HL-60 (cell line): ENCODE measurements around the gene NTN3.
A peak's percentile ranks its signal among the peaks of the same experiment; 100 is the strongest.

Experiments
- DNase-seq, 2 experiments: peaks; one replicate each; pipeline ENCODE4 v3.0.0-alpha.2; 2010 to 2020; ENCODE audit warnings: low read depth in 1 of 2, low spot score in 1 of 2
- H3K27ac ChIP-seq: fragments of 250-450 bp; sonication (Bioruptor Pico); replicated peaks from 2 replicates; pipeline ENCODE4 v1.5.1; 2020; ENCODE audit warnings: mild to moderate bottlenecking, moderate library complexity
- H3K27me3 ChIP-seq: fragments of 250-450 bp; sonication (Bioruptor Pico); 2 replicates; pipeline ENCODE4 v1.5.1; 2021; ENCODE audit warnings: mild to moderate bottlenecking, moderate library complexity; ENCODE audit not compliant: insufficient read depth, poor library complexity, severe bottlenecking
- H3K4me3 ChIP-seq: replicated peaks from 2 replicates; pipeline ENCODE4 v1.5.1; 2011; ENCODE audit warnings: mild to moderate bottlenecking, control low read depth, low read length; ENCODE audit not compliant: insufficient read depth
- CTCF ChIP-seq: IDR thresholded peaks from one replicate; pipeline ENCODE4 v1.5.1; 2011; ENCODE audit warnings: low read length, control low read depth, inconsistent platforms; ENCODE audit not compliant: insufficient read depth
- GABPA ChIP-seq: IDR thresholded peaks from 2 replicates; pipeline ENCODE4 v1.6.1; 2012; ENCODE audit warnings: low read depth
- POLR2AphosphoS5 ChIP-seq: IDR thresholded peaks from 2 replicates; pipeline ENCODE4 v1.6.1; 2012; ENCODE audit warnings: low read depth
- REST ChIP-seq: IDR thresholded peaks from 2 replicates; pipeline ENCODE4 v1.6.1; 2012; ENCODE audit warnings: low read depth; ENCODE audit not compliant: insufficient replicate concordance
- SPI1 ChIP-seq: IDR thresholded peaks from 2 replicates; pipeline ENCODE4 v1.6.1; 2012; ENCODE audit warnings: low read depth, mild to moderate bottlenecking, borderline replicate concordance

Gene NTN3

GRCh38 chr16:2457946-2458345 is 13.2 kb upstream of the NTN3 start:
- Histone ChIP-seq H3K27ac (no peak overlapping the region), H3K27me3 (no peaks in the 10 kb centered on the region), H3K4me3 (no peak overlapping the region)
- no peak for TF ChIP-seq POLR2AphosphoS5
- TF ChIP-seq REST, result no peak
- TF ChIP-seq SPI1, result no peak
- TF ChIP-seq GABPA, result no peak
- no peak for TF ChIP-seq CTCF
- no peak for DNase-seq

- DNase-seq, result no peak
- H3K4me3 ChIP-seq, result peak overlapping the region; percentile 58
- H3K27me3 ChIP-seq, result no peaks in the 10 kb centered on the region
- H3K27ac ChIP-seq, result no peak overlapping the region
- TF ChIP-seq CTCF (no peak), REST (no peak), GABPA (no peak), POLR2AphosphoS5 (0 out of 2 replicates have a peak, but pooled peaks have one; percentile 11), SPI1 (no peak)
These were observed 12.0 kb upstream of the NTN3 start for GRCh38 chr16:2458887-2459646.

GRCh38 chr16:2459647-2460390 is 11.3 kb upstream of the NTN3 start, which contains the start of gene TEDC2:
Gene TEDC2, plus strand, starts transcription at chr16:2460109. Its CDS starts 36 bp downstream, at chr16:2460145.
- DNase-seq, result peak; percentile 92 to 97
- peak within 1 kb of the TSS; percentile 58 for H3K4me3 ChIP-seq
- no peaks in the 10 kb centered on the region for H3K27me3 ChIP-seq
- no peak within 1 kb of the TSS for H3K27ac ChIP-seq
- TF ChIP-seq POLR2AphosphoS5, result 0 out of 2 replicates have a peak, but pooled peaks have one; percentile 18
- peak; percentile 74 for TF ChIP-seq GABPA
- TF ChIP-seq CTCF, result no peak
- peak; percentile 76 for TF ChIP-seq REST
